GM10266 (cell line): ENCODE results near the gene DNAJC10.
"Not testable (repeated sequence)": the region's sequence is repeated elsewhere in the genome, so short reads cannot be mapped to it uniquely, and the experiment has no call there.

Source experiments
- DNase-seq: peaks from one replicate; pipeline ENCODE4 v3.0.0; 2012; ENCODE audit errors: extremely low spot score
- CTCF ChIP-seq: IDR thresholded peaks from 2 replicates; pipeline ENCODE4 v1.5.1; 2012; ENCODE audit warnings: mild to moderate bottlenecking, low read depth; ENCODE audit not compliant: control insufficient read depth, insufficient read depth; ENCODE audit errors: missing control alignments

DNAJC10 gene

GRCh38 chr2:182726473-182726872, 10.4 kb downstream of the DNAJC10 start:
- no peak for TF ChIP-seq CTCF
- DNase-seq: no peak

DNA sequence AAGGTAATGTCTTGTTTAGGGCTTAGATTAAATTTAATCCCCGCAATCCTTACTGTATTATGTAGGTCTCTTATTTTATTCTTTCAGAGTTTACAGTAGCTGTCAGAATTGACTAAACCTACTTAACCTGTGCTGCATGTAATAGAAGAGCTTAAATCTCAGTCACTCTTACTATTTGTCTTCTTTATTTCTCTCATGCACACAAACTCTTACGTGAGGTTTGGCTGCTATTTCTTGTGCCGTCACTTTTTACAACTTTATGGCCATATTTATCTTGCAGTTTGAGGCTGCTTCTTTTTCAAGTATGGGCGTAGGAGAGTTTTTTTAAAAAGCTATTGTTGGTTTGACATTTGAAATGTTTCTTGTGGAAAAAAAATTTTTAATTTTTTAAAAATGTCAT, 12.0 kb downstream of the DNAJC10 start:
- no peak for DNase-seq
- TF ChIP-seq CTCF: no peak

- no peak for DNase-seq
- no peak for TF ChIP-seq CTCF
Observed at GRCh38 chr2:182729710-182730339, 13.8 kb downstream of the DNAJC10 start.

GRCh38 chr2:182730486-182730885, 14.4 kb downstream of the DNAJC10 start:
- TF ChIP-seq CTCF: no peak
- no peak for DNase-seq

- TF ChIP-seq CTCF: no peak
Observed at GRCh38 chr2:182732736-182733135, 16.7 kb downstream of the DNAJC10 start.

DNA sequence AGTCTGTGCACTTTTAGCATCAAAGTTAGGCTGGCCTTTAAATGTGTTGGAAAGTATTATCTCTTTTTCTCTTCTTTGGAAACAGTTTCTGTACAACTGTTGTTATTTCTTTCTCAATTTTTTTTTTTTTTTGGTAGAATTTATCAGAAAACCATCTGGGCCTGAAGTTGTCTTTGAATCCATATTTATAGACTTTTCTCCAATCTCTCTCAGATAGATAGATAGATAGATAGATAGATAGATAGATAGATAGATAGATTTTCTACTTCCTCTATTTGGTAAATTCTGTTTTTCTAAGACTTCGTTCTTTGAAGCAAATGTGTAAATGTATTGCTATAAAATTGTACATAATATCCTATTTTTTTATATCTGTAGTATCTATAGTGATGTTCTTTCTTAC, 17.5 kb downstream of the DNAJC10 start:
- TF ChIP-seq CTCF: no peak
- DNase-seq: no peak

More at GRCh38 chr2:182732736-182733135, 16.7 kb downstream of the DNAJC10 start:
- no peak for DNase-seq

DNA sequence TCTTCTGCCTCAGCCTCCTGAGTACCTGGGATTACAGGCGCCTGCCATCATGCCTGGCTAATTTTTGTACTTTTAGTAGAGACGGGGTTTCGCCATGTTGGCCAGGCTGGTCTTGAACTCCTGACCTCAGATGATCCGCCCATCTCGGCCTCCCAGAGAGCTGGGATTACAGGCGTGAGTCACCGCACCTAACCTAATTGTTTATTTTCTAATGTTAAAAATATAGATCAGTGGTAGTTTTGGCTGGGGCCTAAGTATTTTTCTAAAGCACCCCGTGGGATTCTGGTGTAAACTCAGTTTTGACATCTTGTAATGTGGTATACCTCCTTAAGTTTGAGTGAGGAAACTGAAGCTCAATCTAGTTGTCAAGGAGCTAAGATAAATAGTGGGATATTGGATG, 20.8 kb downstream of the DNAJC10 start:
- DNase-seq: not testable (repeated sequence)

GRCh38 chr2:182740701-182741100, 24.6 kb downstream of the DNAJC10 start:
- no peak for DNase-seq

More at GRCh38 chr2:182740701-182741100, 24.6 kb downstream of the DNAJC10 start:
- TF ChIP-seq CTCF: no peak
